HG02759 (cell line): ENCODE measurements around the gene FGD2.
A peak's percentile ranks its signal among the peaks of the same experiment; 100 is the strongest.

ENCODE experiments used
- ATAC-seq: cut with Tn5 transposase; IDR thresholded peaks from one replicate; pipeline ENCODE4 v1.9.1; 2021; ENCODE audit warnings: mild to moderate bottlenecking, moderate library complexity; ENCODE audit not compliant: unreplicated experiment

Gene FGD2, protein sequence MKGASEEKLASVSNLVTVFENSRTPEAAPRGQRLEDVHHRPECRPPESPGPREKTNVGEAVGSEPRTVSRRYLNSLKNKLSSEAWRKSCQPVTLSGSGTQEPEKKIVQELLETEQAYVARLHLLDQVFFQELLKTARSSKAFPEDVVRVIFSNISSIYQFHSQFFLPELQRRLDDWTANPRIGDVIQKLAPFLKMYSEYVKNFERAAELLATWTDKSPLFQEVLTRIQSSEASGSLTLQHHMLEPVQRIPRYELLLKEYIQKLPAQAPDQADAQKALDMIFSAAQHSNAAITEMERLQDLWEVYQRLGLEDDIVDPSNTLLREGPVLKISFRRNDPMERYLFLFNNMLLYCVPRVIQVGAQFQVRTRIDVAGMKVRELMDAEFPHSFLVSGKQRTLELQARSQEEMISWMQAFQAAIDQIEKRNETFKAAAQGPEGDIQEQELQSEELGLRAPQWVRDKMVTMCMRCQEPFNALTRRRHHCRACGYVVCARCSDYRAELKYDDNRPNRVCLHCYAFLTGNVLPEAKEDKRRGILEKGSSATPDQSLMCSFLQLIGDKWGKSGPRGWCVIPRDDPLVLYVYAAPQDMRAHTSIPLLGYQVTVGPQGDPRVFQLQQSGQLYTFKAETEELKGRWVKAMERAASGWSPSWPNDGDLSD

DNA sequence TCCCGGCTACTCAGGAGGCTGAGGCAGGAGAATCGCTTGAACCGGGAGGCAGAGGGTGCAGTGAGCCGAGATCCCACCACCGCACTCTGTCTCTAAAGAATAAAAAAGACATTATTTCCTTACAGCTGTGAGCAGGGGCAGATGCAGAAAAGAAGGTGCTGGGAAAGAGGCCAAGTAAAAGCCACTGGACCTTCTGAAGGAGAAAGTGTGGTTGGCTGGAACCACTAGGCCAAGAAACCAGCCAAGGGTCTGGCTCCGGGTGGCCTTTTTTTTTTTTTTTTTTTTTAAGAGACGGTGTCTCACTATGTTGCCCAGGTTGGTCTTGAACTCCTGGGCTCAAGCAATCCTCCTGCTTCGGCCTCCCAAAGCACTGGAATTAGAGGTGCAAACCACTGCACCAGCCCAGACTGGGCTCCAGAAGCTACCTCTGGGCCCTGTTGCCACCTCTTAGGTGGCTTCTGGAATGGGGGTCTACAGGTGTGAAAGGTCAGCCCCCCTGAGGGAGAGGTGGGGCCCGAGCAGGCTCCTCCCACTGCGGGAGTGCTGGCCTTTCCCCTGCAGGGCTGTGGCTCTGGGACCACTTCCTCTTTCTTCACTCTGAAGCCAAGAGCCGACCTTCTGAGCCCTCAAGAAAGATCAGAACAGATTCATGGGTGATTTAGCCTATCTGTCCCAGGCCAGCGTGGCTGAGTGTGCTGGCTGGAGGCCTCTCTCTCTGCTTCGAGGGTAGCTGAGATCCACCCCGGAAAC lies at the start of gene FGD2:
TSS of gene FGD2 (plus strand) at position 595 of the 750 bp plus-strand sequence. CDS start 163 bp downstream, outside the sequence.
- ATAC-seq = peak; percentile 70

GRCh38 chr6:36955671-36956445 lies 49.6 kb upstream of the FGD2 start:
- ATAC-seq = no peak

GRCh38 chr6:36956446-36956820 lies 49.0 kb upstream of the FGD2 start:
- ATAC-seq = no peak

DNA sequence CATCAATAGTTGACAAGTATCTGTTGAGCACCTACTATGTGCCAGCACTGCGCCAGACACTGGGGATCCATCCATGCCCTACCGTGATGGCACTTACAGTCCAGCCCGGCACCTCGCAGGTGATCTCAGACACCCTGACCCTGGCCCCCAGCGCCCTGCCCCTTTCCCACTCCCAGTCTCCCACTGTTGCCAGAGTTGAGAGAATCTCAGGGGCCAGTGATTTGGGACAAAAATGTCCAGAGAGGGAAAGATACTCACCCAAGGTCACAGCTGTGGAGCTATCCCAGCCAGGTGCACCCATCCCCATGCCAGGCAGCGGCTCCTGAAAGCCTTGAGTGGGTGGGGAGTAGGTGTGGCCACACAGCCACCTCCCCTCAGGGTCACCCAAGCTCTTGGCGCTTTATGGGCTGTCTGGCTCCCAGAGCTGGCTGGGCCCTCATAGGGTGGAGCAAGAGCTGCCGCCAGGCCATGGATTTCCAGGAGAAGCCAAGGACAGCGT lies 47.6 kb upstream of the FGD2 start:
- no peak for ATAC-seq

- ATAC-seq = no peak
Measured at GRCh38 chr6:36958775-36959554, 46.5 kb upstream of the FGD2 start.

DNA sequence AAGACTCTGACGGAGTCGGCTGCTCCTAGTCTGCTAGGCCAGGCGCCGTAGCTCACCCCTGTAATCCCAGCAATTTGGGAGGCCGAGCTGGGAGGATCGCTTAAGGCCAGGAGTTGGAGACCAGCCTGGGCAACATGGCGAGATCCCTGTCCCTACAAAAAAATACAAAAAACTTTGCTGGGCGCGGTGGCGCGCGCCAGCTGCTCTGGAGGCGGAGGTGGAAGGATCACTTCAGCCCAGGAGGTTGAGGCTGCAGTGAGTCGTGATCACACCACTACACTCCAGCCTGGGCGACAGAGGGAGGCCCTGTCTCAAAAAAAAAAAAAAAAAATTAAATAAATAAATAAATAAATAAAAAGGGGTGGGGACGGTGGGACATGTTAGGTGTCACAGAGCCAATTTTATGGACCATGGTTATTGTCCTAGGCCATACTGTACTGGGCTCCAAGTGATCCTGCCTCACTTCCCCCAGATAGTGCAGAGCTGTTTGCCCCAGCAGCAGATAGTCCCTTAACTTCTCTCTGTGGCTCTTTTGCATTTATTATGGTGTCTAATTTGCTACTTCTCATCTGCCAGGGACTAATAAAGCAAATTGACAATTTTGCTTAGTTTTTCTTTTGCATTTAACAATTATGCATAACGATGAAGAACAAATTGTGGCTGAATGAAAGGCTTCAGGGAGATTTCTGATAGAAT lies 45.8 kb upstream of the FGD2 start:
- ATAC-seq = no peak

- no peak for ATAC-seq
Measured at GRCh38 chr6:36961441-36962435, 43.7 kb upstream of the FGD2 start.

DNA sequence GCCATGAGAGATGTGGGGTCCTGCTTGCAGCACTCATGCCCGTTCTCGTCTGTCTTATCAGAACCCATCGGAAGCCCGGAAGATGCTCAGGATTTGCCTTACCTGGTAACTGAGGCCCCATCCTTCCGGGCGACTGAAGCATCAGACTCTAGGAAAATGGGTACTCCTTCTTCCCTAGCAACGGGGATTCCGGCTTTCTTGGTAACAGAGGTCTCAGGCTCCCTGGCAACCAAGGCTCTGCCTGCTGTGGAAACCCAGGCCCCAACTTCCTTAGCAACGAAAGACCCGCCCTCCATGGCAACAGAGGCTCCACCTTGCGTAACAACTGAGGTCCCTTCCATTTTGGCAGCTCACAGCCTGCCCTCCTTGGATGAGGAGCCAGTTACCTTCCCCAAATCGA lies 42.6 kb upstream of the FGD2 start:
- ATAC-seq = no peak

- ATAC-seq = peak; percentile 66
Measured at GRCh38 chr6:36963451-36964290, 41.8 kb upstream of the FGD2 start.

- ATAC-seq = no peak
Measured at GRCh38 chr6:36964349-36964748, 41.1 kb upstream of the FGD2 start.

- ATAC-seq = no peak
Measured at GRCh38 chr6:36964908-36965307, 40.5 kb upstream of the FGD2 start.

- ATAC-seq = no peak
Measured at GRCh38 chr6:36967301-36967700, 38.2 kb upstream of the FGD2 start.

GRCh38 chr6:36967757-36968156 lies 37.7 kb upstream of the FGD2 start:
- ATAC-seq = no peak

DNA sequence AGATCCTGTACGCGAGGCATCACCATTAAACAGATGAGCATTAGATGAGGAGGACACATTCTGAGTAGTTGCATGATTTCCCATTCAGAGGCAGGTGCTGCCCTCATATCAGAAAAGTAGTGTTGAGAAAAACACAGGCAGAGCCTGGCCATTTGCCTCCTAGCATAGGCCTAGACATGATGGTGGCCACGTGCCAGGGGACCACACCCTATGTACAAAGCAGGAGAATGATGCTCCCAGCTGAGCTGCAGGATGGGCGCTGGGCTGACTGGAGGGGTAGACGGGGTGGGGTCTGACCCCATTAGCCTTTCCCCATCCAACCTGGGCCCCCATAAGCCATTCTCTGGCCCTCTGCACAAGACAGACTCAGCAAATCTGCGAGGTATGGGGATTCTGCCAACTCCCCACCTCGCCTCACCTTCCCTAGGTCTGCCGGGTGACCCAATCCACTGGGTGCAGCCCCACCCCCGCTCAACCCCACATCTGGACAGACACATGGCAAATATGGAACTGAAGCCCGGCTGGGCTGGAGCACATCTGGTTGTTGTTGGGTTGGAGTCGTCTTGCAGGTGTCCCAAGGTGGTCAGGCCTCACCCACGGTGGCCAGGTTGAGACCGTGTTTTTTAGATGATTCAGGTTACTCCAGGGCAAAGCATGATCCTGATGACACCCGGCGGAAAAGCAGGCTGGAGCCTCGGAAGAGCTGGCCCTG lies 37.0 kb upstream of the FGD2 start:
- no peak for ATAC-seq

DNA sequence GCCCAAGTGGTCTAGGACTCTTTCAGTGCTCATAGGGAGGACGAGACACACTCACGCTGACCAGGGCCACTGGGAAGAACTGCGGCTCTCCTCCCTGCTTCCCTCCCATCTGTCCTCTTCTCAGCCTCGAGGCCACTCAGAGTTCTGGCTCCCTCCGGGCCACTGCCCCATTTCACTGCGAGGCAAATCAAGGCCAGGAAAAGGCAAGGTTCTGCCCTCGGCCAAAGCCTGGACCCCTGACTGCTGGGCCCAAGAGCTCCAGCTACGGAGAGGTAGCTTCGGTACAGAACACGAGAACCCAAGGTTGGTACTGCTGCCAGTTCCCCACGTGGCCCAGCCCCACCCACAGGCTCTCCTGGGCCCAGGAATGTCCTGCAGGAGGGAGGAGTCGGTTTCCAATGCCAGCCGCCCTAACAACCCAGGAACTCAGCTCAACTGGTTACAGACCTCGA lies 36.2 kb upstream of the FGD2 start:
- no peak for ATAC-seq
